Psoas muscle (tissue), 8 donors: ENCODE results near the gene MOCS3. TPM values are rescaled to one million over a fixed set of nuclear protein-coding genes. Genes with fewer than 3 reads are reported as not detected.
A peak's percentile ranks its signal among the peaks of the same experiment; 100 is the strongest.

Experiments
- ATAC-seq, 4 donors: fragments of 200-7000 bp; cut with Tn5 transposase; one replicate each; pipeline ENCODE4 v1.9.1; 2020; ENCODE audit warnings: moderate library complexity in 3 of 4, mild to moderate bottlenecking in 2 of 4
- DNase-seq, 2 donors: peaks; one replicate each; pipeline ENCODE4 v3.0.0-alpha.2; 2020
- H3K27ac ChIP-seq: fragments of 200-600 bp; one replicate; pipeline ENCODE4 v1.8.0; 2022
- H3K27me3 ChIP-seq, 3 donors: fragments of 200-600 bp in 1 of 3; one replicate each; pipeline versions ENCODE4 v1.6.1 to v1.8.0; 2013 to 2022; ENCODE audit warnings: low read length in 2 of 3, mild to moderate bottlenecking in 2 of 3, moderate library complexity in 1 of 3; ENCODE audit not compliant: insufficient read depth in 3 of 3
- H3K36me3 ChIP-seq, 2 donors: fragments of 200-600 bp in 1 of 2; one replicate each; pipeline versions ENCODE4 v1.6.1 to v1.8.0; 2013 to 2022; ENCODE audit warnings: low read depth in 1 of 2, mild to moderate bottlenecking in 1 of 2, moderate library complexity in 1 of 2; ENCODE audit not compliant: insufficient read depth in 1 of 2
- H3K4me1 ChIP-seq: fragments of 200-600 bp; one replicate; pipeline ENCODE4 v1.8.0; 2022
- H3K4me3 ChIP-seq: fragments of 200-600 bp; one replicate; pipeline ENCODE4 v1.8.0; 2022; ENCODE audit warnings: mild to moderate bottlenecking
- H3K9me3 ChIP-seq: fragments of 200-600 bp; one replicate; pipeline ENCODE4 v1.8.0; 2022
- CTCF ChIP-seq: fragments of 200-600 bp; IDR thresholded peaks from one replicate; pipeline ENCODE4 v1.8.0; 2022; ENCODE audit warnings: antibody characterized with exemption
- WGBS, 3 donors: extraction: QIAGEN DNeasy Blood & Tissue Kit; methylation state at CpG; one replicate each; pipeline versions ENCODE4 v1.1.6 to v1.1.7; 2013; 5-methylcytosine and 5-hydroxymethylcytosine counted together
- intact Hi-C, 2 donors: fragments of 100-400 bp; cut with DNase I; formaldehyde crosslinking; loops; one replicate each; pipeline versions ENCODE4 v1.11.0 to v1.14.2; 2022
- polyA plus RNA-seq, 3 donors: library from polyadenylated mRNA; stranded (reverse); fragments of 200-250 nt; gene quantifications; one replicate each; pipeline ENCODE4 v1.2.3, GENCODE V29; 2013
- total RNA-seq, 4 donors: library from RNA; stranded (reverse); fragmentation: NEBNext Ultra II Directional in 2 of 4; extraction: Animal tissue kit (Norgen Biotek cat#: 25700) in 2 of 4; gene quantifications; one replicate each; pipeline versions ENCODE4 v1.2.1 to v1.2.4, GENCODE V29; 2021 to 2023
- donor health status: healthy with polysubstance abuse.
- donor health status: DM: no; HTN: no; CAD: no; lungs with moderate emphysema.
- donor health status: Bipolar disorder and iron deficiency.
- donor health status: healthy.
- donor health status: DM: yes; HTN: yes; CAD: no.
- donor health status: DM: no; HTN: no; CAD: no.
- donor health status: DM: no; HTN: no; CAD: no.
- donor health status: DM: yes; HTN: yes; CAD: no.

The MOCS3 gene
- total and polyA plus RNA-seq, 7 donors = 2.1 to 5.9 (median 3.5) TPM

- Histone ChIP-seq H3K36me3 (no peaks in the 10 kb centered on the region), H3K4me1 (no peaks in the 10 kb centered on the region), H3K27me3 (peaks cover 2 to 18% (median 4%) of the 10 kb centered on the region in 3 donors), H3K4me3 (no peak overlapping the region), H3K9me3 (no peaks in the 10 kb centered on the region), H3K27ac (no peak overlapping the region)
- ATAC-seq (peak; percentile 89 to 95 (median 92)), DNase-seq (peak in 1 of 2 donors; percentile 31)
- intact Hi-C loops = loop anchor here (1.0 to 10.0 kb wide), 4 partner anchors 319 to 637 kb away; no protein-coding TSS in a partner anchor
- 4 to 6% (median 5%) methylated on average over 13 of the region's 13 CpGs for WGBS, 3 donors
- peak; percentile 92 for TF ChIP-seq CTCF
These were observed 29.0 kb downstream of the MOCS3 start for GRCh38 chr20:50987493-50988210.

- WGBS, 3 donors = 78 to 87% (median 82%) methylated on average over 3 of the region's 3 CpGs
- no peak for TF ChIP-seq CTCF
- no peaks in the 10 kb centered on the region for H3K9me3 ChIP-seq
- H3K4me1 ChIP-seq = no peaks in the 10 kb centered on the region
- no peak for DNase-seq
- peaks cover 0 to 12% (median 0%) of the 10 kb centered on the region in 3 donors for H3K27me3 ChIP-seq
- no peaks in the 10 kb centered on the region for H3K36me3 ChIP-seq
- H3K4me3 ChIP-seq = no peak overlapping the region
- H3K27ac ChIP-seq = no peak overlapping the region
- ATAC-seq = no peak
- intact Hi-C loops = no loop called here
These were observed 32.5 kb downstream of the MOCS3 start for GRCh38 chr20:50991076-50991475.

- no peak for TF ChIP-seq CTCF
- DNase-seq (no peak), ATAC-seq (no peak)
- Histone ChIP-seq H3K27me3 (peaks cover 0 to 12% (median 0%) of the 10 kb centered on the region in 3 donors), H3K4me3 (no peak overlapping the region), H3K4me1 (no peaks in the 10 kb centered on the region), H3K27ac (no peak overlapping the region), H3K9me3 (no peaks in the 10 kb centered on the region), H3K36me3 (no peaks in the 10 kb centered on the region)
- 40 to 57% (median 41%) methylated on average over 4 of the region's 4 CpGs for WGBS, 3 donors
- intact Hi-C loops = no loop called here
These were observed 33.7 kb downstream of the MOCS3 start for GRCh38 chr20:50992336-50992732.

GRCh38 chr20:50992733-50993457 is 34.3 kb downstream of the MOCS3 start:
- Histone ChIP-seq H3K27me3 (peaks cover 0 to 12% (median under 1%) of the 10 kb centered on the region in 3 donors), H3K4me3 (no peak overlapping the region), H3K27ac (no peak overlapping the region), H3K36me3 (no peaks in the 10 kb centered on the region), H3K4me1 (no peaks in the 10 kb centered on the region), H3K9me3 (no peaks in the 10 kb centered on the region)
- peak in 2 of 4 donors; percentile 33 to 45 for ATAC-seq
- WGBS, 3 donors = 32 to 36% (median 35%) methylated on average over 13 of the region's 13 CpGs
- no peak for DNase-seq
- intact Hi-C loops = no loop called here
- peak; percentile 18 for TF ChIP-seq CTCF
